MM.1S (cell line): ENCODE measurements around the gene MED16.

ENCODE experiments used
- CTCF ChIP-seq: fragments of 300-600 bp; sonication (generic); IDR thresholded peaks from 2 replicates; pipeline ENCODE4 v1.5.1; 2016; ENCODE audit warnings: antibody characterized with exemption, low read length, mixed read lengths
- EZH2 ChIP-seq: fragments of 300-600 bp; sonication (generic); optimal IDR thresholded peaks from 2 replicates; pipeline ENCODE3; 2017; ENCODE audit warnings: low read depth, mild to moderate bottlenecking, antibody characterized with exemption, low read length, mixed read lengths

- TF ChIP-seq CTCF (no peak), EZH2 (no peak)
Measured at GRCh38 chr19:911197-912033, 18.4 kb upstream of the MED16 start.
